ENCODE results near the gene PFDN6. TPM values are rescaled to one million over a fixed set of nuclear protein-coding genes. Genes with fewer than 3 reads are reported as not detected.

The PFDN6 gene
- polyA plus RNA-seq, 1 of the 3 experiments (the other 2 are of a cell fraction) = 182 TPM

GRCh38 chr6:33254591-33254990, 34.8 kb upstream of the PFDN6 start:
- H3K36me3 ChIP-seq (replicated peaks in 1 of 2; ENCODE audit: control insufficient read depth in 1 of 2, insufficient read depth in 2 of 2, low read length in 1 of 2) = peaks cover 7 to 33% of the 10 kb centered on the region in 2 experiments
- DNase-seq = no peak
- no peak overlapping the region for H3K9ac ChIP-seq
- no peaks in the 10 kb centered on the region for H3K9me3 ChIP-seq
- H2AFZ ChIP-seq (ENCODE audit: low read depth) = no peak overlapping the region
- no peaks in the 10 kb centered on the region for H4K20me1 ChIP-seq (ENCODE audit: insufficient read depth)
- POLR2A ChIA-PET = interaction anchor here (0.6 to 1.5 kb wide), 2 partner anchors 17 to 44 kb away, joined by 3 read pairs; partner anchors contain the start of genes RPS18 and VPS52
- no peak overlapping the region for H3K4me2 ChIP-seq
- CTCF ChIA-PET = interaction anchor here (0.6 to 1.6 kb wide), 6 partner anchors 17 to 416 kb away, joined by 3 to 4 read pairs (median 3); partner anchors contain the start of genes RPS18, TAP2 and VPS52
- H3K27me3 ChIP-seq (ENCODE audit: insufficient read depth) = no peaks in the 10 kb centered on the region
- no peak for TF ChIP-seq RAD21 (IDR thresholded peaks at IDR 0.05; ENCODE audit: low read length)
- TF ChIP-seq CHD2 (IDR thresholded peaks at IDR 0.05; ENCODE audit: low read length, partially characterized antibody) = no peak
- TF ChIP-seq, protein P1, sequence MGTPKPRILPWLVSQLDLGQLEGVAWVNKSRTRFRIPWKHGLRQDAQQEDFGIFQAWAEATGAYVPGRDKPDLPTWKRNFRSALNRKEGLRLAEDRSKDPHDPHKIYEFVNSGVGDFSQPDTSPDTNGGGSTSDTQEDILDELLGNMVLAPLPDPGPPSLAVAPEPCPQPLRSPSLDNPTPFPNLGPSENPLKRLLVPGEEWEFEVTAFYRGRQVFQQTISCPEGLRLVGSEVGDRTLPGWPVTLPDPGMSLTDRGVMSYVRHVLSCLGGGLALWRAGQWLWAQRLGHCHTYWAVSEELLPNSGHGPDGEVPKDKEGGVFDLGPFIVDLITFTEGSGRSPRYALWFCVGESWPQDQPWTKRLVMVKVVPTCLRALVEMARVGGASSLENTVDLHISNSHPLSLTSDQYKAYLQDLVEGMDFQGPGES (IDR thresholded peaks at IDR 0.05; ENCODE audit: low read depth, low read length) = no peak
- TF ChIP-seq RCOR1 (IDR thresholded peaks at IDR 0.05; ENCODE audit: low read length) = no peak
- no peak for TF ChIP-seq MXI1 (IDR thresholded peaks at IDR 0.05; ENCODE audit: low read depth, low read length)
- TF ChIP-seq RFX5 (IDR thresholded peaks at IDR 0.05; ENCODE audit: low read length) = no peak
- TF ChIP-seq TCF12 (IDR thresholded peaks at IDR 0.05) = no peak
- no peak for TF ChIP-seq ELF1 (IDR thresholded peaks at IDR 0.05)
- TF ChIP-seq FOXJ3 (CRISPR knock-in tag; IDR thresholded peaks at IDR 0.05) = no peak
- no peak for TF ChIP-seq POLR2AphosphoS5 (IDR thresholded peaks at IDR 0.05; ENCODE audit: low read depth, low read length)
- TF ChIP-seq GABPA (IDR thresholded peaks at IDR 0.05; ENCODE audit: low read depth) = no peak
- no peak for TF ChIP-seq SMC3 (IDR thresholded peaks at IDR 0.05; ENCODE audit: low read depth, low read length)
- TF ChIP-seq GATA2 (CRISPR knock-in tag; IDR thresholded peaks at IDR 0.05) = no peak
- TF ChIP-seq, protein P2, sequence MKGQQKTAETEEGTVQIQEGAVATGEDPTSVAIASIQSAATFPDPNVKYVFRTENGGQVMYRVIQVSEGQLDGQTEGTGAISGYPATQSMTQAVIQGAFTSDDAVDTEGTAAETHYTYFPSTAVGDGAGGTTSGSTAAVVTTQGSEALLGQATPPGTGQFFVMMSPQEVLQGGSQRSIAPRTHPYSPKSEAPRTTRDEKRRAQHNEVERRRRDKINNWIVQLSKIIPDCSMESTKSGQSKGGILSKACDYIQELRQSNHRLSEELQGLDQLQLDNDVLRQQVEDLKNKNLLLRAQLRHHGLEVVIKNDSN (IDR thresholded peaks at IDR 0.05; ENCODE audit: borderline replicate concordance, low read depth) = no peak
- no peak for TF ChIP-seq YY1 (IDR thresholded peaks at IDR 0.05; ENCODE audit: low read depth)
- TF ChIP-seq, protein P3, sequence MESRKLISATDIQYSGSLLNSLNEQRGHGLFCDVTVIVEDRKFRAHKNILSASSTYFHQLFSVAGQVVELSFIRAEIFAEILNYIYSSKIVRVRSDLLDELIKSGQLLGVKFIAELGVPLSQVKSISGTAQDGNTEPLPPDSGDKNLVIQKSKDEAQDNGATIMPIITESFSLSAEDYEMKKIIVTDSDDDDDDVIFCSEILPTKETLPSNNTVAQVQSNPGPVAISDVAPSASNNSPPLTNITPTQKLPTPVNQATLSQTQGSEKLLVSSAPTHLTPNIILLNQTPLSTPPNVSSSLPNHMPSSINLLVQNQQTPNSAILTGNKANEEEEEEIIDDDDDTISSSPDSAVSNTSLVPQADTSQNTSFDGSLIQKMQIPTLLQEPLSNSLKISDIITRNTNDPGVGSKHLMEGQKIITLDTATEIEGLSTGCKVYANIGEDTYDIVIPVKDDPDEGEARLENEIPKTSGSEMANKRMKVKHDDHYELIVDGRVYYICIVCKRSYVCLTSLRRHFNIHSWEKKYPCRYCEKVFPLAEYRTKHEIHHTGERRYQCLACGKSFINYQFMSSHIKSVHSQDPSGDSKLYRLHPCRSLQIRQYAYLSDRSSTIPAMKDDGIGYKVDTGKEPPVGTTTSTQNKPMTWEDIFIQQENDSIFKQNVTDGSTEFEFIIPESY (IDR thresholded peaks at IDR 0.05; ENCODE audit: borderline replicate concordance, low read depth) = no peak
- TF ChIP-seq EP300 (IDR thresholded peaks at IDR 0.05; ENCODE audit: borderline replicate concordance in 1 of 2, low read depth in 1 of 2, low read length in 1 of 2) = no peak
- TF ChIP-seq EZH2phosphoT487 (IDR thresholded peaks at IDR 0.05; ENCODE audit: borderline replicate concordance, low read depth) = no peak
- no peak for TF ChIP-seq TEAD4 (IDR thresholded peaks at IDR 0.05; ENCODE audit: borderline replicate concordance, insufficient read depth)
- no peak for TF ChIP-seq TAF1 (IDR thresholded peaks at IDR 0.05; ENCODE audit: borderline replicate concordance, low read depth, low read length)
- H3K79me2 ChIP-seq (ENCODE audit: insufficient read depth) = peaks cover 10% of the 10 kb centered on the region; the same call in 1 of the 2 replicates
- 96% methylated on average over 4 of the region's 4 CpGs for WGBS (ENCODE audit: low lambda C conversion rate)
- H3K4me1 ChIP-seq (ENCODE audit: control insufficient read depth in 1 of 2, insufficient read depth in 2 of 2, low read depth in 1 of 2, low read length in 1 of 2) = peaks cover 12 to 21% of the 10 kb centered on the region in 2 experiments; a peak in 3 of 4 replicates
- H3K27ac ChIP-seq (ENCODE audit: low read depth in 2 of 2, low read length in 1 of 2) = no peak overlapping the region
- H3F3A ChIP-seq (replicated peaks; ENCODE audit: insufficient read depth) = peaks cover 32% of the 10 kb centered on the region
- no peaks in the 10 kb centered on the region for H3K9me2 ChIP-seq
- no peak overlapping the region for H3K4me3 ChIP-seq (ENCODE audit: low read depth in 2 of 2, low read length in 1 of 2)

Measured in SK-N-SH (cell line).